ENCODE data around the gene GJA1. TPM values are rescaled to one million over a fixed set of nuclear protein-coding genes. Genes with fewer than 3 reads are reported as not detected.

GJA1 gene
- total RNA-seq, 1 experiment from 2014 or later: not detected

GRCh38 chr6:121403964-121404363, 31.5 kb upstream of the GJA1 start:
- Histone ChIP-seq H3K9me3 (ENCODE audit: low read length) (no peaks in the 10 kb centered on the region), H3K4me1 (ENCODE audit: low read length) (no peaks in the 10 kb centered on the region), H4K20me1 (ENCODE audit: insufficient read depth, low read depth, low read length) (no peaks in the 10 kb centered on the region), H3K9ac (ENCODE audit: low read length) (no peak overlapping the region), H3K4me3 (ENCODE audit: low read length) (no peak overlapping the region), H3K27ac (ENCODE audit: low read length) (no peak overlapping the region), H3K27me3 (ENCODE audit: low read length) (no peaks in the 10 kb centered on the region), H3K79me2 (ENCODE audit: low read length) (no peaks in the 10 kb centered on the region), H3K36me3 (ENCODE audit: insufficient read depth, low read length) (no peaks in the 10 kb centered on the region), H3K4me2 (ENCODE audit: low read depth, low read length, poor library complexity, severe bottlenecking) (no peak overlapping the region), H3K9me2 (replicated peaks; ENCODE audit: insufficient read depth, low read length) (no peaks in the 10 kb centered on the region), H2AFZ (ENCODE audit: low read length) (no peak overlapping the region)
- no peak for DNase-seq

- no peak overlapping the region for H2AFZ ChIP-seq (ENCODE audit: low read length)
- H3K27me3 ChIP-seq (ENCODE audit: low read length): no peaks in the 10 kb centered on the region
- H3K9ac ChIP-seq (ENCODE audit: low read length): no peak overlapping the region
- H3K9me2 ChIP-seq (replicated peaks; ENCODE audit: insufficient read depth, low read length): no peaks in the 10 kb centered on the region
- no peaks in the 10 kb centered on the region for H3K9me3 ChIP-seq (ENCODE audit: low read length)
- no peak for DNase-seq
- no peak overlapping the region for H3K27ac ChIP-seq (ENCODE audit: low read length)
- no peak overlapping the region for H3K4me2 ChIP-seq (ENCODE audit: low read depth, low read length, poor library complexity, severe bottlenecking)
- no peak overlapping the region for H3K4me3 ChIP-seq (ENCODE audit: low read length)
- H3K36me3 ChIP-seq (ENCODE audit: insufficient read depth, low read length): no peaks in the 10 kb centered on the region
- no peaks in the 10 kb centered on the region for H4K20me1 ChIP-seq (ENCODE audit: insufficient read depth, low read depth, low read length)
- no peaks in the 10 kb centered on the region for H3K4me1 ChIP-seq (ENCODE audit: low read length)
- no peaks in the 10 kb centered on the region for H3K79me2 ChIP-seq (ENCODE audit: low read length)
These were observed 30.1 kb upstream of the GJA1 start for GRCh38 chr6:121405306-121405705.

GRCh38 chr6:121408321-121408720, 27.1 kb upstream of the GJA1 start:
- Histone ChIP-seq H3K4me2 (ENCODE audit: low read depth, low read length, poor library complexity, severe bottlenecking) (no peak overlapping the region), H3K4me3 (ENCODE audit: low read length) (no peak overlapping the region)
- no peak for DNase-seq

GRCh38 chr6:121413879-121414278, 21.6 kb upstream of the GJA1 start:
- Histone ChIP-seq H3K27ac (ENCODE audit: low read length) (no peak overlapping the region), H3K79me2 (ENCODE audit: low read length) (no peaks in the 10 kb centered on the region), H3K4me1 (ENCODE audit: low read length) (no peaks in the 10 kb centered on the region), H4K20me1 (ENCODE audit: insufficient read depth, low read depth, low read length) (no peaks in the 10 kb centered on the region), H3K9me2 (replicated peaks; ENCODE audit: insufficient read depth, low read length) (no peaks in the 10 kb centered on the region), H3K9ac (ENCODE audit: low read length) (no peak overlapping the region), H3K9me3 (ENCODE audit: low read length) (no peaks in the 10 kb centered on the region), H2AFZ (ENCODE audit: low read length) (no peak overlapping the region), H3K36me3 (ENCODE audit: insufficient read depth, low read length) (no peaks in the 10 kb centered on the region), H3K4me3 (ENCODE audit: low read length) (no peak overlapping the region), H3K4me2 (ENCODE audit: low read depth, low read length, poor library complexity, severe bottlenecking) (no peak overlapping the region), H3K27me3 (ENCODE audit: low read length) (no peaks in the 10 kb centered on the region)
- no peak for DNase-seq

More at GRCh38 chr6:121408321-121408720, 27.1 kb upstream of the GJA1 start:
- no peaks in the 10 kb centered on the region for H3K9me3 ChIP-seq (ENCODE audit: low read length)
- H2AFZ ChIP-seq (ENCODE audit: low read length): no peak overlapping the region
- no peak overlapping the region for H3K9ac ChIP-seq (ENCODE audit: low read length)
- no peaks in the 10 kb centered on the region for H3K79me2 ChIP-seq (ENCODE audit: low read length)
- H4K20me1 ChIP-seq (ENCODE audit: insufficient read depth, low read depth, low read length): no peaks in the 10 kb centered on the region
- no peaks in the 10 kb centered on the region for H3K9me2 ChIP-seq (replicated peaks; ENCODE audit: insufficient read depth, low read length)
- no peak overlapping the region for H3K27ac ChIP-seq (ENCODE audit: low read length)
- H3K27me3 ChIP-seq (ENCODE audit: low read length): no peaks in the 10 kb centered on the region
- H3K4me1 ChIP-seq (ENCODE audit: low read length): no peaks in the 10 kb centered on the region
- H3K36me3 ChIP-seq (ENCODE audit: insufficient read depth, low read length): no peaks in the 10 kb centered on the region

- H3K9me2 ChIP-seq (replicated peaks; ENCODE audit: insufficient read depth, low read length): no peaks in the 10 kb centered on the region
- no peaks in the 10 kb centered on the region for H3K36me3 ChIP-seq (ENCODE audit: insufficient read depth, low read length)
- no peak overlapping the region for H3K9ac ChIP-seq (ENCODE audit: low read length)
- no peak overlapping the region for H3K4me3 ChIP-seq (ENCODE audit: low read length)
- H4K20me1 ChIP-seq (ENCODE audit: insufficient read depth, low read depth, low read length): no peaks in the 10 kb centered on the region
- no peak overlapping the region for H3K4me2 ChIP-seq (ENCODE audit: low read depth, low read length, poor library complexity, severe bottlenecking)
- H3K27me3 ChIP-seq (ENCODE audit: low read length): no peaks in the 10 kb centered on the region
- no peak overlapping the region for H2AFZ ChIP-seq (ENCODE audit: low read length)
- H3K4me1 ChIP-seq (ENCODE audit: low read length): no peaks in the 10 kb centered on the region
- H3K79me2 ChIP-seq (ENCODE audit: low read length): no peaks in the 10 kb centered on the region
- DNase-seq: no peak
- no peak overlapping the region for H3K27ac ChIP-seq (ENCODE audit: low read length)
- H3K9me3 ChIP-seq (ENCODE audit: low read length): no peaks in the 10 kb centered on the region
These were observed 17.1 kb upstream of the GJA1 start for GRCh38 chr6:121418346-121418745.

- Histone ChIP-seq H3K9me3 (ENCODE audit: low read length) (no peaks in the 10 kb centered on the region), H3K27me3 (ENCODE audit: low read length) (no peaks in the 10 kb centered on the region), H2AFZ (ENCODE audit: low read length) (no peak overlapping the region; the same call in 1 of the 2 replicates), H3K4me2 (ENCODE audit: low read depth, low read length, poor library complexity, severe bottlenecking) (no peak overlapping the region), H3K27ac (ENCODE audit: low read length) (no peak overlapping the region), H3K9me2 (replicated peaks; ENCODE audit: insufficient read depth, low read length) (no peaks in the 10 kb centered on the region), H3K36me3 (ENCODE audit: insufficient read depth, low read length) (no peaks in the 10 kb centered on the region), H3K9ac (ENCODE audit: low read length) (no peak overlapping the region), H3K4me3 (ENCODE audit: low read length) (no peak overlapping the region), H3K4me1 (ENCODE audit: low read length) (no peaks in the 10 kb centered on the region), H4K20me1 (ENCODE audit: insufficient read depth, low read depth, low read length) (no peaks in the 10 kb centered on the region), H3K79me2 (ENCODE audit: low read length) (no peaks in the 10 kb centered on the region)
- DNase-seq: no peak
These were observed 8.8 kb upstream of the GJA1 start for GRCh38 chr6:121426686-121427085.

GRCh38 chr6:121428872-121429756, 6.3 kb upstream of the GJA1 start:
- Histone ChIP-seq H4K20me1 (ENCODE audit: insufficient read depth, low read depth, low read length) (no peaks in the 10 kb centered on the region), H3K9ac (ENCODE audit: low read length) (no peak overlapping the region), H3K27ac (ENCODE audit: low read length) (no peak overlapping the region), H3K27me3 (ENCODE audit: low read length) (no peaks in the 10 kb centered on the region), H3K79me2 (ENCODE audit: low read length) (no peaks in the 10 kb centered on the region), H3K4me2 (ENCODE audit: low read depth, low read length, poor library complexity, severe bottlenecking) (no peak overlapping the region), H2AFZ (ENCODE audit: low read length) (no peak overlapping the region), H3K36me3 (ENCODE audit: insufficient read depth, low read length) (no peaks in the 10 kb centered on the region), H3K9me3 (ENCODE audit: low read length) (no peaks in the 10 kb centered on the region), H3K4me1 (ENCODE audit: low read length) (no peaks in the 10 kb centered on the region), H3K4me3 (ENCODE audit: low read length) (no peak overlapping the region), H3K9me2 (replicated peaks; ENCODE audit: insufficient read depth, low read length) (no peaks in the 10 kb centered on the region)
- no peak for DNase-seq

GRCh38 chr6:121430514-121431460, 4.7 kb upstream of the GJA1 start:
- Histone ChIP-seq H3K4me2 (ENCODE audit: low read depth, low read length, poor library complexity, severe bottlenecking) (no peak overlapping the region), H3K9ac (ENCODE audit: low read length) (no peak overlapping the region)

More at GRCh38 chr6:121430514-121431460, 4.7 kb upstream of the GJA1 start:
- H3K27ac ChIP-seq (ENCODE audit: low read length): no peak overlapping the region
- H3K9me3 ChIP-seq (ENCODE audit: low read length): no peaks in the 10 kb centered on the region
- no peaks in the 10 kb centered on the region for H3K9me2 ChIP-seq (replicated peaks; ENCODE audit: insufficient read depth, low read length)
- no peak overlapping the region for H3K4me3 ChIP-seq (ENCODE audit: low read length)
- no peaks in the 10 kb centered on the region for H3K36me3 ChIP-seq (ENCODE audit: insufficient read depth, low read length)
- no peaks in the 10 kb centered on the region for H3K27me3 ChIP-seq (ENCODE audit: low read length)
- no peak overlapping the region for H2AFZ ChIP-seq (ENCODE audit: low read length)
- DNase-seq: no peak
- no peaks in the 10 kb centered on the region for H3K4me1 ChIP-seq (ENCODE audit: low read length)
- no peaks in the 10 kb centered on the region for H3K79me2 ChIP-seq (ENCODE audit: low read length)
- no peaks in the 10 kb centered on the region for H4K20me1 ChIP-seq (ENCODE audit: insufficient read depth, low read depth, low read length)
